ENCODE data around the gene TPST1. TPM values are rescaled to one million over a fixed set of nuclear protein-coding genes. Genes with fewer than 3 reads are reported as not detected.
"Not testable (repeated sequence)": the region's sequence is repeated elsewhere in the genome, so short reads cannot be mapped to it uniquely, and the experiment has no call there.

TPST1 gene
- total RNA-seq, 1 experiment from 2014 or later: 15.0 TPM

DNA sequence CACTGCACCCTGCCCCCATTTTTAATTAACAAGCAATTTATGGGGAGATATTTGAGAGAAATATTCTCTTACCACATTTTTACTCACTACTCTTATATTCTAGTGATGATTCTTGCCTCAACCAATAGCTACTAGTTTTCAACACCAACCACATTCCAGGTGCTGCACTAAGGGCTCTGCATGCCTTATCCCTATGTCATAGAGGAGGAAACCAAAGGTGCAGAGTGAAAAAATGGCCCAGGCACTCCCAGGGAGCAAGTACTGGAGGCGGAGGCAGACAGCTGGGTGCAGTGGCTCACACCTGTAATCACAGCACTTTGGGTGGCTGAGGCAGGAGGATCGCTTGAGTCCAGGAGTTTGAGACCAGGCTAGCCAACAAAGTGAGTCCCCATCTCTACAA is 35.5 kb upstream of the TPST1 start:
- ATAC-seq (no peak), DNase-seq (ENCODE audit: low spot score) (no peak)
- Mint-ChIP-seq H3K27me3 (ENCODE audit: low read depth) (no peaks in the 10 kb centered on the region), H3K9me3 (no peaks in the 10 kb centered on the region), H3K4me3 (no peak overlapping the region), H3K36me3 (no peaks in the 10 kb centered on the region), H3K27ac (no peak overlapping the region), H3K4me1 (no peaks in the 10 kb centered on the region)
- TF ChIP-seq, protein P1, sequence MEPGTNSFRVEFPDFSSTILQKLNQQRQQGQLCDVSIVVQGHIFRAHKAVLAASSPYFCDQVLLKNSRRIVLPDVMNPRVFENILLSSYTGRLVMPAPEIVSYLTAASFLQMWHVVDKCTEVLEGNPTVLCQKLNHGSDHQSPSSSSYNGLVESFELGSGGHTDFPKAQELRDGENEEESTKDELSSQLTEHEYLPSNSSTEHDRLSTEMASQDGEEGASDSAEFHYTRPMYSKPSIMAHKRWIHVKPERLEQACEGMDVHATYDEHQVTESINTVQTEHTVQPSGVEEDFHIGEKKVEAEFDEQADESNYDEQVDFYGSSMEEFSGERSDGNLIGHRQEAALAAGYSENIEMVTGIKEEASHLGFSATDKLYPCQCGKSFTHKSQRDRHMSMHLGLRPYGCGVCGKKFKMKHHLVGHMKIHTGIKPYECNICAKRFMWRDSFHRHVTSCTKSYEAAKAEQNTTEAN (CRISPR knock-in tag; IDR thresholded peaks at IDR 0.05): no peak
- no peak for TF ChIP-seq FOXP1 (CRISPR knock-in tag; IDR thresholded peaks at IDR 0.05; ENCODE audit: borderline replicate concordance)
- ChIA-PET CTCF (interaction anchor here (0.9 kb wide), 1 partner anchor 15 kb away, joined by 4 read pairs; no protein-coding TSS in a partner anchor), POLR2A (interaction anchor here (0.6 kb wide), 1 partner anchor 32 kb away, joined by 3 read pairs; no protein-coding TSS in a partner anchor)

DNA sequence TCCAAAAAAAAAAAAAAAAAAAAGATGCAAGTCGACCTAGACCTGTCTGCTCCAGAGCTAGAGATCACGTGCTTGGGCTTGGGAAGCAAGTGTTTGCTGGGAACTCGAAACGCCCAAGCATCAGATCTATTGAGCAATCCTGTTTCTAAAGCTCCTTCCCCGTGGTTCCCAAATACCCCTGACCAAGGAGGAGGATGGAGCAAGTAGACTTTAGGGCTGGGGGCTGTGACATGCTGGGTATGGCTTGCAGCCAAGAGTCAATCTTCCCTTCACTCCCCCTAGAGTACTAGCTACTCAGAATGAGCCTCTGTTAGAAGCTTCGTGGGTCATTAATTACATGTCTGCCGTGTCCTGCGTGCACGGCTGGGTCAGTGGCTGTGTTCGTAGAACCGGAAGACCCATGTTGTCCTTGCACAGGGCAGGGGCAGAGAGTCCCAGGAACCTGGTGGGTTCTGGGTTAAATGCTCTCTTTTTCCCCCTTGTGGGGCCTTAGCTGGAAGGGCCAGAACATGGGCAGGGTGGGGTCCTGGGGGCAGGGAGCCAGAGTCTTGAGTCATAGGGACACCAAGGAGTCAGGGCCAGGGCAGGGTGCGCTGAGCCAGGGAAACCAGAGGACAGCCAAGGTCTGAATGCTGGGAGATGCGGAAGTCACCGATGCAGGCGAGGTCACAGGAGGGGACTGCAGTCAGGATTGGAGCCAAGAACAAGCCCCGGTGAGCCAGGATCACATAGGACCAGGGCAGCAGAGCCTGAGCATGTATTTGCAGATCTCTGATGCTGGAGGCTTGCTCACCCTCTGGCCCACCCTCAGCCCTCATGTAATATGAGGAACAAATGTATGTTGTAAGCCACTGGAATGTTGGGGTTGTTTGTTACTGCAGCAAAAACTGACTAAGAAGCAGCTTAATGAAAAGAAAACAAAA is 34.6 kb upstream of the TPST1 start:
- no peaks in the 10 kb centered on the region for H3K27me3 Mint-ChIP-seq (ENCODE audit: low read depth)
- ChIA-PET CTCF (interaction anchor here (0.9 kb wide), 1 partner anchor 16 kb away, joined by 4 read pairs; no protein-coding TSS in a partner anchor), POLR2A (interaction anchor here (1.1 kb wide), 1 partner anchor 96 kb away, joined by 3 read pairs; no protein-coding TSS in a partner anchor)
- no peaks in the 10 kb centered on the region for H3K9me3 Mint-ChIP-seq
- no peak overlapping the region for H3K27ac Mint-ChIP-seq
- ATAC-seq: no peak
- no peak for DNase-seq (ENCODE audit: low spot score)
- no peaks in the 10 kb centered on the region for H3K36me3 Mint-ChIP-seq
- no peak for TF ChIP-seq TCF7 (CRISPR knock-in tag; IDR thresholded peaks at IDR 0.05; ENCODE audit: low read depth)
- TF ChIP-seq, protein P2, sequence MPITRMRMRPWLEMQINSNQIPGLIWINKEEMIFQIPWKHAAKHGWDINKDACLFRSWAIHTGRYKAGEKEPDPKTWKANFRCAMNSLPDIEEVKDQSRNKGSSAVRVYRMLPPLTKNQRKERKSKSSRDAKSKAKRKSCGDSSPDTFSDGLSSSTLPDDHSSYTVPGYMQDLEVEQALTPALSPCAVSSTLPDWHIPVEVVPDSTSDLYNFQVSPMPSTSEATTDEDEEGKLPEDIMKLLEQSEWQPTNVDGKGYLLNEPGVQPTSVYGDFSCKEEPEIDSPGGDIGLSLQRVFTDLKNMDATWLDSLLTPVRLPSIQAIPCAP (CRISPR knock-in tag; IDR thresholded peaks at IDR 0.05): no peak
- TF ChIP-seq SOX15 (CRISPR knock-in tag; IDR thresholded peaks at IDR 0.05): no peak
- TF ChIP-seq FOXK1 (CRISPR knock-in tag; IDR thresholded peaks at IDR 0.05): no peak
- TF ChIP-seq HMGA2 (CRISPR knock-in tag; IDR thresholded peaks at IDR 0.05): no peak
- TF ChIP-seq NR2C2 (CRISPR knock-in tag; IDR thresholded peaks at IDR 0.05): no peak
- no peak for TF ChIP-seq MXD4 (CRISPR knock-in tag; IDR thresholded peaks at IDR 0.05; ENCODE audit: borderline replicate concordance)
- TF ChIP-seq ZNF317 (CRISPR knock-in tag; IDR thresholded peaks at IDR 0.05; ENCODE audit: borderline replicate concordance, low read depth): no peak
- TF ChIP-seq, protein P3, sequence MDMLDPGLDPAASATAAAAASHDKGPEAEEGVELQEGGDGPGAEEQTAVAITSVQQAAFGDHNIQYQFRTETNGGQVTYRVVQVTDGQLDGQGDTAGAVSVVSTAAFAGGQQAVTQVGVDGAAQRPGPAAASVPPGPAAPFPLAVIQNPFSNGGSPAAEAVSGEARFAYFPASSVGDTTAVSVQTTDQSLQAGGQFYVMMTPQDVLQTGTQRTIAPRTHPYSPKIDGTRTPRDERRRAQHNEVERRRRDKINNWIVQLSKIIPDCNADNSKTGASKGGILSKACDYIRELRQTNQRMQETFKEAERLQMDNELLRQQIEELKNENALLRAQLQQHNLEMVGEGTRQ (CRISPR knock-in tag; IDR thresholded peaks at IDR 0.05): no peak
- TF ChIP-seq, protein P4, sequence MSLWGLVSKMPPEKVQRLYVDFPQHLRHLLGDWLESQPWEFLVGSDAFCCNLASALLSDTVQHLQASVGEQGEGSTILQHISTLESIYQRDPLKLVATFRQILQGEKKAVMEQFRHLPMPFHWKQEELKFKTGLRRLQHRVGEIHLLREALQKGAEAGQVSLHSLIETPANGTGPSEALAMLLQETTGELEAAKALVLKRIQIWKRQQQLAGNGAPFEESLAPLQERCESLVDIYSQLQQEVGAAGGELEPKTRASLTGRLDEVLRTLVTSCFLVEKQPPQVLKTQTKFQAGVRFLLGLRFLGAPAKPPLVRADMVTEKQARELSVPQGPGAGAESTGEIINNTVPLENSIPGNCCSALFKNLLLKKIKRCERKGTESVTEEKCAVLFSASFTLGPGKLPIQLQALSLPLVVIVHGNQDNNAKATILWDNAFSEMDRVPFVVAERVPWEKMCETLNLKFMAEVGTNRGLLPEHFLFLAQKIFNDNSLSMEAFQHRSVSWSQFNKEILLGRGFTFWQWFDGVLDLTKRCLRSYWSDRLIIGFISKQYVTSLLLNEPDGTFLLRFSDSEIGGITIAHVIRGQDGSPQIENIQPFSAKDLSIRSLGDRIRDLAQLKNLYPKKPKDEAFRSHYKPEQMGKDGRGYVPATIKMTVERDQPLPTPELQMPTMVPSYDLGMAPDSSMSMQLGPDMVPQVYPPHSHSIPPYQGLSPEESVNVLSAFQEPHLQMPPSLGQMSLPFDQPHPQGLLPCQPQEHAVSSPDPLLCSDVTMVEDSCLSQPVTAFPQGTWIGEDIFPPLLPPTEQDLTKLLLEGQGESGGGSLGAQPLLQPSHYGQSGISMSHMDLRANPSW (CRISPR knock-in tag; conservative IDR thresholded peaks at IDR 0.05; ENCODE audit: low read depth): no peak
- no peak for TF ChIP-seq ZNF263 (CRISPR knock-in tag; IDR thresholded peaks at IDR 0.05; ENCODE audit: low read depth)
- no peak for TF ChIP-seq ZNF671 (CRISPR knock-in tag; IDR thresholded peaks at IDR 0.05)
- H3K4me1 Mint-ChIP-seq: peaks cover 4% of the 10 kb centered on the region; the same call in 1 of the 2 replicates
- no peak overlapping the region for H3K4me3 Mint-ChIP-seq

DNA sequence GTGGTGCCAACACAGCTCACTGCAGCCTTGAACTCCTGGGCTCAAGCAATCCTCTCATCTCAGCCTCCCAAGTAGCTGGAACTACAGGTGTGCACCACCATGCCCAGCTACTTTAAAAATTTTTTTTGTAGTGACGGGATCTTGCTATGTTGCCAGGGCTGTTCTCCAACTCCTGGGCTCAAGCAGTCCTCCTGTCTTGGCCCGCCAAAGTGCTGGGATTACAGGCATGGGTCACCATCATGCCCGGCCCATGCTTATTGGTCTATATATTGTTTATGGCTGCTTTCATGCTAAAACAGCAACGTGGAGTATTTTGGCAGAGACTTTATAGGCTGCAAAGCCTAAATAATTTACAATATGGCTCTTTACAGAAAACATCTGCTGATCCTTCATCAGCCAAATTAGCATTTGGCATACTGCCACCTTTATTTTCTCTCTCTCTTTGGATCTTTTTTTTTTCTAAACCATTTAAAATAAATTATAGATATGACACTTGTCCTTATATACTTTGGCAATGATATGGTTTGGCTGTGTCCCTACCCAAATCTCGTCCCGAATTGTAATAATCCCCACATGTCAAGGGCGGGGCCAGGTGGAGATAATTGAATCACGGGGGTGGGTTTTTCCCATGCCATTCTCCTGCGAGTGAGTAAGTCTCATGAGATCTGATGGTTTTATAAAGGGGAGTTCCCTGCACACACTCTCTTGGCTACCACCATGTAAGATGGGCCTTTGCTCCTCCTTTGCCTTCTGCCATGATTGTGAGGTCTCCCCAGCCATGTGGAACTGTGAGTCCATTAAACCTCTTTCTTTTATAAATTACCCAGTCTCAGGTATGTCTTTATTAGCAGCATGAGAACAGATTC is 32.4 kb upstream of the TPST1 start:
- H3K36me3 Mint-ChIP-seq; ATAC-seq; H3K27me3 Mint-ChIP-seq (ENCODE audit: low read depth); H3K4me3 Mint-ChIP-seq; DNase-seq (ENCODE audit: low spot score); H3K27ac Mint-ChIP-seq; H3K4me1 Mint-ChIP-seq; CTCF ChIA-PET; POLR2A ChIA-PET; H3K9me3 Mint-ChIP-seq: not testable (repeated sequence)
